ENCODE measurements around the gene MOCOS. TPM values are rescaled to one million over a fixed set of nuclear protein-coding genes. Genes with fewer than 3 reads are reported as not detected.

Gene MOCOS
- total RNA-seq, 3 donors from 2014 or later, result 5.2 to 9.7 (median 9.1) TPM

DNA sequence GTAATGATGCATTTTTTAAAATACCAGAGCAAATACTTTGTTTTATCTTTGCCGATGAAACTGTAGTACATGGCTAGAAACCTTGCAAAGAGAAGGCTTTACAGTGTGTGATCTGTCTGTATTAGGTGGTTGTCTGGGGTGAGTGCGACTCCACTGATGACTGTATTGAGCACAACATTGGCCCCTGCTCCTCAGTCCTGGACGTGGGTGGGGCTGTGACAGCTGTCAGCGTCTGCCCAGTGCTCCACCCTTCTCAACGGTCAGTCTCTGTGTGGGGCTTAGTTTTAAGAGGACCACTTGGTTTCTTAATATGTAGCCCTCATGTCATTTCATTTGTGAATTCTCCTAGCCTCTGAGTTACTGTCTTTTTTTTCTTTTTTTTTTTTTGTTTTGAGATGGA, 17.4 kb upstream of the MOCOS start:
- H3K27ac ChIP-seq, result no peak overlapping the region
- TF ChIP-seq POLR2A (IDR thresholded peaks at IDR 0.05), result no peak
- TF ChIP-seq CTCF (IDR thresholded peaks at IDR 0.05), result no peak
- no peak for TF ChIP-seq POLR2AphosphoS5 (IDR thresholded peaks at IDR 0.05)
- H3K9me3 ChIP-seq, result no peaks in the 10 kb centered on the region
- no peak for DNase-seq (ENCODE audit: low spot score in 2 of 2)
- H3K27me3 ChIP-seq, result no peaks in the 10 kb centered on the region
- H3K4me1 ChIP-seq, result no peaks in the 10 kb centered on the region
- no peaks in the 10 kb centered on the region for H3K36me3 ChIP-seq
- intact Hi-C loops (cut with DNase I; ENCODE audit: low total_unique reads), result no loop called here
- H3K4me3 ChIP-seq, result no peak overlapping the region

GRCh38 chr18:36175481-36175880, 11.8 kb upstream of the MOCOS start:
- Histone ChIP-seq H3K4me1 (no peaks in the 10 kb centered on the region), H3K27me3 (no peaks in the 10 kb centered on the region), H3K9me3 (no peaks in the 10 kb centered on the region), H3K4me3 (no peak overlapping the region), H3K36me3 (no peaks in the 10 kb centered on the region), H3K27ac (no peak overlapping the region)
- no peak for TF ChIP-seq CTCF (IDR thresholded peaks at IDR 0.05)
- TF ChIP-seq POLR2A (IDR thresholded peaks at IDR 0.05), result no peak
- no peak for TF ChIP-seq POLR2AphosphoS5 (IDR thresholded peaks at IDR 0.05)
- no peak for DNase-seq (ENCODE audit: low spot score in 2 of 2)
- intact Hi-C loops (cut with DNase I; ENCODE audit: low total_unique reads), result no loop called here

DNA sequence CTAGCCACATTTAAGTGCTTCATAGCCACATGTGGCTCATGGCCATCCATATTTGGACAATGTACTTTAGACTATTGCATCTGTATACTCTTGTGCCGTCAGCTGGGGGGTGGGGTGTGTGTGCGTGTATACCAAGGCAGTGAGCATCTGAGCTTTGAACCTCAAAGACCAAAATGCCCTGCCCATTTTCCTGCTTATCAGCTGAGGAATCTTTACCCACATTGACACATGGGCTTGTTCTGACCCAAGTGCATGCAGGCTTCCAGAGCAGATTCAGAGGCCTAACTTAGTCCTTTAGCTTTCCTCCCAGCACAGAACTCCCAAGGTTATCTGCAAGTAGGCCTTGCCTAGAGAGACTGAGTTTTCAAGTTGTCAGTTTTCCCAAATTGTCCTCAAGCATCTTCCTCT, 11.1 kb upstream of the MOCOS start:
- H3K4me1 ChIP-seq, result no peaks in the 10 kb centered on the region
- TF ChIP-seq POLR2A (IDR thresholded peaks at IDR 0.05), result no peak
- no peak for TF ChIP-seq POLR2AphosphoS5 (IDR thresholded peaks at IDR 0.05)
- no peak for TF ChIP-seq CTCF (IDR thresholded peaks at IDR 0.05)
- intact Hi-C loops (cut with DNase I; ENCODE audit: low total_unique reads), result no loop called here
- H3K27me3 ChIP-seq, result no peaks in the 10 kb centered on the region
- no peak for DNase-seq (ENCODE audit: low spot score in 2 of 2)
- H3K9me3 ChIP-seq, result no peaks in the 10 kb centered on the region
- no peak overlapping the region for H3K4me3 ChIP-seq
- peak overlapping the region in 1 of 2 donors; percentile 41 for H3K27ac ChIP-seq
- no peaks in the 10 kb centered on the region for H3K36me3 ChIP-seq

DNA sequence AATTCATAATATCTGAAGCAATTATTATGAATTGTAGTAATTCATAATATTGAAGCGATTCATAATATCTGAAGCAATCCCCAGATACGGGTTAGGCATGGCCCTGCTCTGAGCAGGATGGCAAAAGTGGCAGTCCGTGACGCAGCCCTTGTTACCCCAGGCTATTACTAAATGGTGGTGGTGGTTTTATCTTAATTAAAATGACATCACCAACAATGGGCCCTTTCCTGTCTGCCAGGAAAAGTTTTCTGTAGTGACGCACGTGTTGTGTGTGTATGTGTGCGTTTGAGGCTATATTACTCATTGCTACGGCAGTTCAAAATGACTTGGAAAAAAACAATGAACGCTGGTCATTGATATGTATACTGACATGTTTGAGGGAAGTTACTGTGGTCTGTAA, 10.6 kb upstream of the MOCOS start:
- TF ChIP-seq POLR2AphosphoS5 (IDR thresholded peaks at IDR 0.05) (no peak), POLR2A (IDR thresholded peaks at IDR 0.05) (no peak), CTCF (IDR thresholded peaks at IDR 0.05) (no peak)
- Histone ChIP-seq H3K4me3 (no peak overlapping the region), H3K36me3 (no peaks in the 10 kb centered on the region), H3K4me1 (no peaks in the 10 kb centered on the region), H3K27me3 (no peaks in the 10 kb centered on the region), H3K9me3 (no peaks in the 10 kb centered on the region), H3K27ac (peak overlapping the region; percentile 18 to 41)
- intact Hi-C loops (cut with DNase I; ENCODE audit: low total_unique reads), result no loop called here
- DNase-seq (ENCODE audit: low spot score in 2 of 2), result no peak

GRCh38 chr18:36177913-36178312, 9.4 kb upstream of the MOCOS start:
- Histone ChIP-seq H3K36me3 (no peaks in the 10 kb centered on the region), H3K4me1 (no peaks in the 10 kb centered on the region), H3K27me3 (no peaks in the 10 kb centered on the region), H3K27ac (no peak overlapping the region), H3K4me3 (no peak overlapping the region), H3K9me3 (no peaks in the 10 kb centered on the region)
- intact Hi-C loops (cut with DNase I; ENCODE audit: low total_unique reads), result no loop called here
- DNase-seq (ENCODE audit: low spot score in 2 of 2), result no peak
- TF ChIP-seq CTCF (IDR thresholded peaks at IDR 0.05) (no peak), POLR2A (IDR thresholded peaks at IDR 0.05) (no peak), POLR2AphosphoS5 (IDR thresholded peaks at IDR 0.05) (no peak)
